Neural crest cell (in vitro differentiated cells): ENCODE measurements around the gene MAST4. TPM values are rescaled to one million over a fixed set of nuclear protein-coding genes. Genes with fewer than 3 reads are reported as not detected.

Experiments
- DNase-seq: peaks from one replicate; pipeline ENCODE4 v3.0.0; 2021; ENCODE audit warnings: low read depth, mixed read lengths, low spot score
- H3K27ac Mint-ChIP-seq: one replicate; pipeline ENCODE4 v1.8.0; 2021; ENCODE audit warnings: mild to moderate bottlenecking, mixed read lengths; ENCODE audit not compliant: unreplicated experiment
- H3K27me3 Mint-ChIP-seq: 2 replicates; pipeline ENCODE4 v1.8.0; 2021; ENCODE audit warnings: low read depth, mild to moderate bottlenecking, mixed read lengths
- H3K36me3 Mint-ChIP-seq: 2 replicates; pipeline ENCODE4 v1.8.0; 2021; ENCODE audit warnings: low read depth, mild to moderate bottlenecking, mixed read lengths
- H3K4me1 Mint-ChIP-seq: 2 replicates; pipeline ENCODE4 v1.8.0; 2021; ENCODE audit warnings: mixed read lengths
- H3K4me3 Mint-ChIP-seq: one replicate; pipeline ENCODE4 v1.8.0; 2021; ENCODE audit warnings: mild to moderate bottlenecking, mixed read lengths
- H3K9me3 Mint-ChIP-seq: 2 replicates; pipeline ENCODE4 v1.8.0; 2021; ENCODE audit warnings: mixed read lengths
- total RNA-seq: library from RNA; stranded (reverse); gene quantifications from 2 replicates; pipeline ENCODE4 v1.2.1, GENCODE V29; 2021
- TF ChIP-seq, protein P1 (sequence below): fragments of 200-600 bp; sonication (generic); conservative IDR thresholded peaks from 2 replicates; pipeline ENCODE4 v1.5.0; 2021; ENCODE audit warnings: antibody characterized with exemption, mild to moderate bottlenecking

MAST4 gene
- total RNA-seq, 1 donor from 2014 or later: 7.3 TPM

DNA sequence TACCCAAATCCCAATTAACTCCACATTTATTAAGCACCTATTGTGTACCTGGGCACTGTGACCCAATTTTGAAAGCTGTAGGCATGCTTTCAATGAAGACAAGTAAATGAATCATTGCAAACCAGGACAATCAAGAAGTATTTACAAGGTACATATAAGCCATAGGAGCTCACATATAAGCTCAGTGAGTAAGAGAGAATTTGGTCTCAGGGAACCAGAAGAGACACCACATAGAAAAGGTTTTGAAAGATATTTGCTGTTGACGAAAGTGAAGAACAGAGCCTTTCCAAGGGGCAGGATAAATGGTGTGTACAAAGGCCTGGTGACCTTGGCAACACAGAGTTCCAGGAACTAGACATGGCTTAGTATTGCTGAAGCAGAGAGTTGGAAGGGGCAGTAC is 412.8 kb downstream of the MAST4 start:
- no peak overlapping the region for H3K4me3 Mint-ChIP-seq
- TF ChIP-seq, protein P1, sequence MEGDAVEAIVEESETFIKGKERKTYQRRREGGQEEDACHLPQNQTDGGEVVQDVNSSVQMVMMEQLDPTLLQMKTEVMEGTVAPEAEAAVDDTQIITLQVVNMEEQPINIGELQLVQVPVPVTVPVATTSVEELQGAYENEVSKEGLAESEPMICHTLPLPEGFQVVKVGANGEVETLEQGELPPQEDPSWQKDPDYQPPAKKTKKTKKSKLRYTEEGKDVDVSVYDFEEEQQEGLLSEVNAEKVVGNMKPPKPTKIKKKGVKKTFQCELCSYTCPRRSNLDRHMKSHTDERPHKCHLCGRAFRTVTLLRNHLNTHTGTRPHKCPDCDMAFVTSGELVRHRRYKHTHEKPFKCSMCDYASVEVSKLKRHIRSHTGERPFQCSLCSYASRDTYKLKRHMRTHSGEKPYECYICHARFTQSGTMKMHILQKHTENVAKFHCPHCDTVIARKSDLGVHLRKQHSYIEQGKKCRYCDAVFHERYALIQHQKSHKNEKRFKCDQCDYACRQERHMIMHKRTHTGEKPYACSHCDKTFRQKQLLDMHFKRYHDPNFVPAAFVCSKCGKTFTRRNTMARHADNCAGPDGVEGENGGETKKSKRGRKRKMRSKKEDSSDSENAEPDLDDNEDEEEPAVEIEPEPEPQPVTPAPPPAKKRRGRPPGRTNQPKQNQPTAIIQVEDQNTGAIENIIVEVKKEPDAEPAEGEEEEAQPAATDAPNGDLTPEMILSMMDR: no peak
- no peaks in the 10 kb centered on the region for H3K9me3 Mint-ChIP-seq
- DNase-seq: no peak
- H3K27me3 Mint-ChIP-seq: no peaks in the 10 kb centered on the region
- H3K36me3 Mint-ChIP-seq: no peaks in the 10 kb centered on the region
- H3K4me1 Mint-ChIP-seq: peaks cover 32% of the 10 kb centered on the region
- no peak overlapping the region for H3K27ac Mint-ChIP-seq

DNA sequence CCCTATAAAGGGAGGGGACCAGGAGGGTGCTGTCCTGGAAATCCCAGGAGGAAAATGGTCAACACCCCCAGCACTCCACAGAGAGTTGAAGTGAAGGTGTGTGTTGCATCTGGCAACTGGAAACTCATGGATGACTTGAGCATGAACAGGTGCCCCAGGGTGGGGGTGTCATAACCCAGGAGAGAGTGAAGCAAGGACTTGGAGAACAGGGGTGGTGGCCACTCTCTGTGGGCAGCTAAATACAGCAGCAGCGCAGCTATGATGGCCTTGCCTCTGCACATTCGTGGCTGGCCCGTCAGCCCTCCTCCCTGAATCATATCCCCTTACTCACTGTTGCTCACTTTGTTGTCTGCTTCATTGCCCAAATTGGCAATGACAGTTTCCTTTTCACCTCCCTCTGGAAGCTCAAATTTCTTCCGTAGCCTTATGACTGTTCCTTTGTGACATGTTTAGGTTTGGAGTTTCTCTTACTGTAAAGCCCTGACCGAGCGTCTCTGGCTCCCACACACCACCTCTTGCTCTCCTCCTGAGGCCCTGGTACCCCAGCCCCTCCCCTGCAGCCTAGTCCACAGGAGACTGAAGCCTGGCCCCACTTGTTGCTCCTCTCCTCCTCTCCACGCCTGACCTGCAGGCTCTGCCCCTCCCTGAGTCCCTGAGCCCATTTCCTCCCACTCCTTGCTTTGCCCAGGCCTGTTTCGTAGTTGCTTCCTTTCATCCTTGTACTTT is 414.7 kb downstream of the MAST4 start:
- TF ChIP-seq, protein P1: no peak
- no peak for DNase-seq
- H3K4me3 Mint-ChIP-seq: no peak overlapping the region
- peak overlapping the region; percentile 14 for H3K27ac Mint-ChIP-seq
- H3K9me3 Mint-ChIP-seq: no peaks in the 10 kb centered on the region
- H3K27me3 Mint-ChIP-seq: no peaks in the 10 kb centered on the region
- no peaks in the 10 kb centered on the region for H3K36me3 Mint-ChIP-seq
- peaks cover 15% of the 10 kb centered on the region for H3K4me1 Mint-ChIP-seq

DNA sequence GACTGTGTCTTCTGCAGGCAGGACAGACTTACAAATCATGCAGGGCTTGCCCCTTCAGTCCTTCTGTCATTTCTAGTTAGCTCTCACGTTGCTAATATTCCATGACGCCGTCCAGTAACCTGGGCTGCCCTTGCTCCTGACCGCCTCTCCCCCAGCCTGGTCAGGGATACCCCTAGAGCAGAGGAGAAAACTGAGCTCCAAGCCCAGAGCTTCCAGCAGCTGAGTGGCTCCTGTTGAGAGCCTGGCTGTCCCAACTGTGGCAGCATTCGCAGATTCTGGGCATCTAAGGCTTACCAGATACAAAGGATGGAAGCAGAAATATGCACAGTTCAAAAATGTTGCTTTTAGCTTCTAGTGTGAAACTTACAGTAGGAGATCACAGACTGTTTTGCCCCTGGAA is 415.2 kb downstream of the MAST4 start:
- Mint-ChIP-seq H3K9me3 (no peaks in the 10 kb centered on the region), H3K27ac (peak overlapping the region; percentile 14), H3K4me1 (peaks cover 11% of the 10 kb centered on the region), H3K36me3 (no peaks in the 10 kb centered on the region), H3K27me3 (no peaks in the 10 kb centered on the region), H3K4me3 (no peak overlapping the region)
- DNase-seq: no peak
- TF ChIP-seq, protein P1: no peak

DNA sequence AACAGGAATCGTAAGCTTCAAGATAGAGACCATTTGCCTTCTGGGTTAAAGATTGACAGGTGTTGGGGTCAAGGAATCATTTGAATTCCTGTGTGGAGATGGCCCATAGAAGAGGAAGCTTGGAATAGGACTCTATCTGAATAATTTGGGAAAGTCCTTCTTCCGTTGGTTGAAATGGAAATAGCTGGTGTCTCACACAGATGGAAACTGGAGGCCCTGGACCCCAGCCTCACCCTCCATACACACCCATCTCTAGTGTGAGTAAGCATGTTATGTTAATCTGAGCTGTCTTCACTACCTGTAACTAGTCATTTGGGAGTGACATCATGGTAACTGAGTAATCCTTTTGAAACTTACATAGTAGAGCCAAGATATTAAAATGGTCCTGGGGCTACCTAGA is 416.0 kb downstream of the MAST4 start:
- H3K27ac Mint-ChIP-seq: no peak overlapping the region
- no peaks in the 10 kb centered on the region for H3K36me3 Mint-ChIP-seq
- no peaks in the 10 kb centered on the region for H3K27me3 Mint-ChIP-seq
- H3K9me3 Mint-ChIP-seq: no peaks in the 10 kb centered on the region
- peaks cover 11% of the 10 kb centered on the region for H3K4me1 Mint-ChIP-seq
- TF ChIP-seq, protein P1: no peak
- H3K4me3 Mint-ChIP-seq: no peak overlapping the region
- no peak for DNase-seq

DNA sequence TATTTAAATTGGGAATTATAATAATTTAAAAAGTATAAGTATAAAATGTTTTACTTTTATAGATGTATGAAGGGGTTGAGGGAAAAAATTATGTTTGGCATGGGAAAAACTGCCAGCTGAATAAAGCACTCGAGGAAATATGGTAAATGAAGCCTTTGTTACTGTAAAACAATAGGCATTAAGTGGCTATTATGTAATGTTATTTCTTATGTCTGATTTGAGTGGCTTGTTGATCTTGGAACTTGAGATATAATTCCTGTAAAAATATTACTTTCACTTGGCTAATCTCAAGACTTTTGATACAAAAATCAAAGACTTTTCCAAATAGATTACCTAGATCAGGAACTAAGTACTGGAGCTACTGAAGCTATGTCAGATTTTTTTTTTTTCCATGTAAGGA is 417.5 kb downstream of the MAST4 start:
- Mint-ChIP-seq H3K27ac (no peak overlapping the region), H3K36me3 (no peaks in the 10 kb centered on the region), H3K4me1 (peaks cover 11% of the 10 kb centered on the region), H3K4me3 (no peak overlapping the region), H3K9me3 (no peaks in the 10 kb centered on the region), H3K27me3 (no peaks in the 10 kb centered on the region)
- DNase-seq: no peak
- TF ChIP-seq, protein P1: no peak
